T47D (cell line): ENCODE results near the gene PACRGL.
"Not testable (repeated sequence)": the region's sequence is repeated elsewhere in the genome, so short reads cannot be mapped to it uniquely, and the experiment has no call there.

Experiments used
- DNase-seq, 2 experiments: peaks; one replicate each; pipeline versions ENCODE4 v3.0.0 to v3.0.0-alpha.2; 2011 to 2012; ENCODE audit warnings: low read depth in 1 of 2, low spot score in 1 of 2
- JUND ChIP-seq: IDR thresholded peaks from 2 replicates; pipeline ENCODE4 v1.6.1; 2012; ENCODE audit warnings: low read depth
- in situ Hi-C: cut with HindIII; loops from 2 replicates; pipeline ENCODE4 v1.10.0; 2016; ENCODE audit warnings: low sequenced_read_pairs, low pct_unique_long_range_greater_than_20kb

The PACRGL gene

DNA sequence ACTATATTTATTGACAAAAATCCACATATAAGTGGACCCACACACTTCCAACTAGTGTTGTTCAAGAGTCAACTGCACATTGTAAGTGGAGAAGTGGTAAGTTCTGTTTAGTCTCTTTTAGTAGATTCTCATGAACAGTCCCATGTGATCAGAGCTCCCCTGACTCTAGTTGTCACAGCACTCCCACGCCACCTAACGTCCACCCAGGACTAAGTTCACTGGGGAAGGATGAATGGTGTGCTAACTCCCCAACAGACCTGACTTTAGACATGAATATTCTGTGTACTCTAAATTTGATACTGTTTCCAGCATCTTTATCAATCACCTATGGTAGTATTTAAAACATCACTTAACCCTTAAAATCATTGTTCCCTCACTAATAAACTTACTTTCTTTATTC, 59.8 kb downstream of the PACRGL start:
- peak in 1 of 2 experiments; percentile 5 for DNase-seq
- in situ Hi-C loops: no loop called here
- TF ChIP-seq JUND: no peak

DNA sequence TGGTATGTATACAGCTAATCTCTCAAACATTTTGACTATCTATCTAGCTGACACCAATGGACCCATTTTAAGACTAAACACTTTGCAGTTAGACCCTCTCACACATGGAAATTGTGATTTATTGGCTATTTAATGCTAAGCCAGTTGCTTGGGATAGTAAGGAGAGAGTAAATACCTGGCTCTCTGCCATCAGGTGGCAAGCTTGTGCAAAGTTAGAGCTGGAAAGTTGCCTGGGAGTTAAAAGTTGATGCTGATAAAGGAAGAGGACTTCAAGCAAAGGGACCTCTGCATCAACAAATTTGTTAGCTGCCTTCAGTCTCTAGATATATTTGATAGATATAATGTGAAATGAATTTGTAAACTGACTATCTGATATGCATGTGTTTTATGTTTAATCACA, 61.1 kb downstream of the PACRGL start:
- TF ChIP-seq JUND: no peak
- no peak for DNase-seq
- in situ Hi-C loops: no loop called here

DNA sequence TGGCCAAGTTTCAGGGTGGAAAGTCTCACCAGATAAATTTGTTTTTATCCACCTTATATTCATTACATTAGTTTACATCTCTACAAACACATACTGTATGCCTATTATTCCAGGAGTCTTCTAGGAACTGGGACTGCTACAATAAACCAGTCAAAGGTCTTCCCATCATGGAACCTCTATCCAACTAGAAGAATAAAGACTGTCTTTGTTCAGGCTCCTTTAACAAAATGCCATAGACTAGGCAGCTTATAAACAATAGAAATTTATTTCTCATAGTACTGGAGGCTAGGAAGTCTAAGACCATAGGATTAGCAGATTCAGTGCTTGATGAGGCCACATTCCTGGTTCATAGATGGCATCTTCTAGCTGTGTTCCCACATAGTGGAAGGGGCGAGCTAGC, 61.6 kb downstream of the PACRGL start:
- no peak for TF ChIP-seq JUND
- no peak for DNase-seq
- in situ Hi-C loops: no loop called here

DNA sequence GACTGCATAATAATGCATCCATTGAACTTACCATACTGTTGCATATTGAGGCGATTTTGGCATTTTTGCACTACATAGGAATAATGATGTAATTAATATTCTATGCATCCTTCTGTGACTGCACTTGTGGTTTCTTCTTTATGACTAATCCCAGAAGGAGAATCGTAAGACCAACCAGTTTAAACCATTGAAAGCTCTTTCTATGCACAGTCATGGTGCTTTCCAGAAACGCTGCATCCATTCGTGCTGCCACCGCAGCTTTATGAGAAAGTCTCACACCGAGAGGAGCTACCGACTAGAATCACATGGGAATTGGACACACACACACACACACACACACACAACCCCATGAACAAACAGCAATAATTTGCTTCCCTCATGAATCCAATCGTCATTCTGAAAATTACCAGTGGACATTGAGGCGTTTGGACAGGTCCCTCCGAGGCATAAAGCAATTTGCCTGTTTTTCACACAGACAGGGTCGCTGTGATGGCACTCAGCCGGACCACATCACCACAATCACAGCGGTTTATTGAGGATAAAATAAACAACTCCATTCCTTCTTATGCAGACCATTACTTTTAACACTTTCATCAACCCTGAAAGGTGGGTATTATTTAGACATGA, 64.2 kb downstream of the PACRGL start:
- no peak for DNase-seq
- in situ Hi-C loops: no loop called here
- no peak for TF ChIP-seq JUND

DNA sequence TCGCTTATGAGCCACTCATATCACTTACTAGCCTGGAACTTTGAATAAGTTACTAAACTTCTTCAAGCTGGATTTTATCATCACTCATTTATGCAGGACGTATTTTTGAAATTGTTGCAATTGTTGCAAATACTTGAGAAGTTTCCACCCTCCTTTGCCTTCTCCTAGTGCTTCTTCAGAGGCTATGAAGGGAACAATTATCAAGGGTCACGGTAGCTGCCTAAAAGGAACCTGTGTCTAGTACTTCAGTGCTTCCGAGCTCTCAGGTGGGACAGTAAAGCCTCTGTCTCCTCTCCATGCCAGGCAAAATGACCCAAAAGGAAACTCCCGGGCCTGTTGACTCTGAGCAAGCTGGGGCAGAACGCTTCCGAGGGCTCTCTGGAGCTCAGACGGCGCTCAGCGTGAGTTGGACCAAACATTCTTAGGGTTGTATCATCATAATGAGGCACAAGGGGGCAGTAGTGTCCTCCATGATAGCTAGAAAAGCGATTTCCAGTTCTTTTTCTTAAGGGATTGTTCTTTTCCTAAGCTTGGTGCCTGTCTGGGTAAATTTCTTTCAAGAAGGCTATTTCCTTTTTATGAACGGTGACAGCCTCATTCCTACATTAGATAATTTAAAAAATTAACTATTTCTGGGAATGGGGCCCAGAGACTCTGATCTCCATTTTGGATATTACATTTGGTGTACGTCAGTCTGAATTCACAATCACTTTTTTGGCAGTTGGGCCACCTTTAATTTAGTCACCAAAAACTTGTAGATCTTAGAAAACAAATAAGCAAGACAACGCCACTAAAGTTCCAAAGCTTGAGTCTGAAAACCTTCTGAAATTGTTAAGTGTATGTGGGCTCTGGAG, 73.1 kb downstream of the PACRGL start:
- TF ChIP-seq JUND: no peak
- peak; percentile 5 to 62 for DNase-seq
- in situ Hi-C loops: no loop called here

DNA sequence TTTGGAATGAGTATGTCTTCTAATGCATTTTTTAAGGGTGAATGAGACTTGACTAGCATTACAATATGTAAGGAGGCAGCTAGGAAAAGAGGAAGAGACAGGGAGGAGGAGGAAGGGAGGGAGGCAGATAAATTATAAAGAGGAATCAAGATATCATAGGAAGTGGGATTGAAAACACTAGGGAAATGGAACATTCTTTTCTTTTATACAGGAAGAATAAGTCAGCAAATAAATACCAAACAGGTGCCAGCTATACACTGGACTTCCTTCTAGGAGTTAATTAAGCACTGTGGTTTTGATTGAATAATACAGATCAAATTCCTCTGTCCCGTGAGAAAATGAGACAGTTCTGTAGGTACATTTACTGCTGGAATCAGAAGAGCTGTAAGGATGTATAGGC, 78.6 kb downstream of the PACRGL start:
- no peak for DNase-seq
- no peak for TF ChIP-seq JUND
- in situ Hi-C loops: no loop called here

DNA sequence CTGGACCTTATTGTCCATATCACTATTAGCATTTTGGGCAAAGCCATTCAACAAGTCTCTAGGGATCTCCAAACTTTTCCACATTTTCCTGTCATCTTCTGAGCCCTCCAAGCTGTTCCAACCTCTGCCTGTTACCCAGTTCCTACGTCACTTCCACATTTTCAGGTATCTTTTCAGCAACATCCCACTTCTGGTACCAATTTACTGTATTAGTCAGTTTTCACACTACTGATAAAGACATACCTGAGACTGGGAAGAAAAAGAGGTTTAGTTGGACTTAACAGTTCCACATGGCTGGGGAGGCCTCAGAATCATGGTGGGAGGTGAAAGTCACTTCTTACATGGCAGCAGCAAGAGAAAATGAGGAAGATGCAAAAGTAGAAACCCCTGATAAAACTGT, 82.9 kb downstream of the PACRGL start:
- in situ Hi-C loops, DNase-seq: not testable (repeated sequence)

DNA sequence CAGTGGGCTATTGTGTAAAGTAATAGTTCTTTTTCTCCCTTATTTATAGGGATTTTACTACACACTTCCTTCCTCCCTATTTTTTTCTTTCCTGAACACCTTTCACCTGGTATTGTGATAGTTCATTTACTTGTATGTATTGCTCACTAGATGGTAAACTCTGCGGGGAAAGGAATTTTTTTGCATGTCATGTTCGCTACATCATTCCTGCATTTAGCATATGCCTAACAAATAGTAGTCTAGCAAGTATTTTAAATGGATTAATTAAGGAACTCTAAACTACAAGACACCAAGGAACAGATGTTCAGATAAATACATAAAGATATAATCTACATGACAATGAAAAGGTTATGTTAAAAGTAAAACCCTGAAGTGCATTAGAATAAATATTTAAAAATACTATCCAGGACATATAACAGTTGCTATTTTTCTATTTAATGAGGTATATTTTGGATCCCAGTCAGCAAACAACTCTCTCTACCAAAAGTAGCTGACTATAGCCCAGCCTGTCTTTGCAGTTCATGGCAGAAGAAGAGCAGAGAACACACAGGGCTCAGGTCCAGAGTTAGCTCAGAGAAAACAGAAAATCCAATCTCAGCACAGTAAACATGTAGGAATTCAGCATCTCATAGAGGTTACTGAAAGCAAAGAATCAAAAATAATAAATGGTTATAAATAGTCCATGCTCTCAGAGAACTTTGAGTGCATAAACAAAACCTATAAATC, 87.8 kb downstream of the PACRGL start:
- no peak for DNase-seq
- in situ Hi-C loops: no loop called here
- TF ChIP-seq JUND: no peak
